Cardiac muscle cell (in vitro differentiated cells and primary cell): ENCODE measurements around the gene BHLHA15. TPM values are rescaled to one million over a fixed set of nuclear protein-coding genes. Genes with fewer than 3 reads are reported as not detected.

Experiments used
- DNase-seq, 2 donors: peaks; one replicate each; pipeline versions ENCODE4 v3.0.0 to v3.0.0-alpha.2; 2010 to 2017; ENCODE audit warnings: low read depth in 1 of 2, low spot score in 1 of 2
- H3K27ac ChIP-seq: fragments of 200-600 bp; sonication (generic); 2 replicates; pipeline ENCODE4 v1.5.1; 2016
- H3K27me3 ChIP-seq: fragments of 200-600 bp; sonication (generic); 2 replicates; pipeline ENCODE4 v1.6.0; 2016; ENCODE audit warnings: control low read depth
- H3K36me3 ChIP-seq: fragments of 200-600 bp; sonication (generic); 2 replicates; pipeline ENCODE4 v1.5.1; 2016; ENCODE audit warnings: control low read depth
- H3K4me1 ChIP-seq: fragments of 200-600 bp; sonication (generic); 2 replicates; pipeline ENCODE4 v1.8.1; 2017; ENCODE audit warnings: low read depth, mild to moderate bottlenecking, mixed run types
- H3K4me3 ChIP-seq: fragments of 200-600 bp; sonication (generic); 2 replicates; pipeline ENCODE4 v1.5.1; 2016; ENCODE audit warnings: mild to moderate bottlenecking
- H3K9me3 ChIP-seq: fragments of 200-600 bp; sonication (generic); 2 replicates; pipeline ENCODE4 v1.5.1; 2017; ENCODE audit warnings: low read depth, mild to moderate bottlenecking, control low read depth
- CTCF ChIP-seq: IDR thresholded peaks from 2 replicates; pipeline ENCODE4 v1.5.1; 2012; ENCODE audit warnings: low read depth, mild to moderate bottlenecking, low read length
- polyA plus RNA-seq: library from polyadenylated mRNA; unstranded; fragments of >200 nt; fragmentation: Nextera tagmentation; extraction: Ambion mirVana; gene quantifications from 2 replicates; pipeline ENCODE4 v1.2.1, GENCODE V29; 2016
- total RNA-seq: library from RNA; depleted of rRNA; stranded (reverse); fragments of >200 nt; gene quantifications from 2 replicates; pipeline ENCODE4 v1.2.3, GENCODE V29; 2016

Gene BHLHA15
- total and polyA plus RNA-seq, 2 experiments from 2014 or later, result 2.2 TPM; not detected in 1

- Histone ChIP-seq H3K36me3 (peaks cover 10% of the 10 kb centered on the region), H3K9me3 (no peaks in the 10 kb centered on the region)
- no peak for DNase-seq
Observed at GRCh38 chr7:98171449-98171848, 39.8 kb upstream of the BHLHA15 start.

GRCh38 chr7:98174334-98175259 is 36.6 kb upstream of the BHLHA15 start:
- no peak for TF ChIP-seq CTCF
- H3K27me3 ChIP-seq, result no peaks in the 10 kb centered on the region
- H3K4me3 ChIP-seq, result no peak overlapping the region
- H3K27ac ChIP-seq, result peak overlapping the region; percentile 34
- no peak for DNase-seq
- H3K4me1 ChIP-seq, result peaks cover 3% of the 10 kb centered on the region
- peaks cover 10% of the 10 kb centered on the region for H3K36me3 ChIP-seq
- H3K9me3 ChIP-seq, result no peaks in the 10 kb centered on the region

More at GRCh38 chr7:98171449-98171848, 39.8 kb upstream of the BHLHA15 start:
- H3K4me3 ChIP-seq, result no peak overlapping the region
- H3K27me3 ChIP-seq, result no peaks in the 10 kb centered on the region
- peaks cover 3% of the 10 kb centered on the region for H3K4me1 ChIP-seq
- no peak overlapping the region for H3K27ac ChIP-seq
- TF ChIP-seq CTCF, result no peak

DNA sequence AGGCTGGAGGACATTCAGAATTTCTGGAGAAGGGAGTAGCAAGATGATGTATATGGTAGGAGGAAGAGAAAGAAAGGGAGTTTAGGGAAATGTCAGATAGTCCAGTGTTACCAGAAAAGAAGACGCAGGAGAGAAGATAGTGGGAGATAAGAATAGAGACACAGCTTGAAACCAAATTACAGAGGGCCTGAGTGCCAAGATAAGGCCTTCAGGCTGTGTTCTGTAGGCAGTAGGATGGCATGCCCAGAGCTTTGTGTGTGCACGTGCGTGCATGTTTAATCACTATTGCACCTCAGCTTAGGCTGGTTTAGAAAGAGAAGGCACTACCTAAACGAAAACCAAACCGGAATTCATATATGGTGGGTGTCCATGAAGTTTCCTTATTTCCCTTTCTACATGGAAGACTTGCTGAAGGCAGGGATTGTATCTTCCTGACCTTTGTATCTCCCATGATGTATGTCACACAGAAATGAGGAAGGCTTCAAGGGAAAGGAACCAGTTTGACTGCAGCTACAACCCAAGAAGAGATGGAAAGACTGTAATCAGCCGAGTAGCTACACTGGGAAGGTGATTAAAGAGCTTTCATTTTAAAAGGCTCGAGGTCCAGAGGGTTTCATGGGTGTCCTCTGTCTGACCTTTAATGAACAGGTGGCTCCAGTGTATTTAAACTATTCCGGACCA is 35.8 kb upstream of the BHLHA15 start:
- DNase-seq, result no peak
- no peak for TF ChIP-seq CTCF

GRCh38 chr7:98177553-98177952 is 33.7 kb upstream of the BHLHA15 start:
- Histone ChIP-seq H3K4me1 (peaks cover 3% of the 10 kb centered on the region), H3K9me3 (no peaks in the 10 kb centered on the region), H3K27me3 (no peaks in the 10 kb centered on the region), H3K4me3 (no peak overlapping the region), H3K36me3 (peaks cover 6% of the 10 kb centered on the region), H3K27ac (no peak overlapping the region)
- TF ChIP-seq CTCF, result no peak
- DNase-seq, result no peak

More for the DNA sequence above, 35.8 kb upstream of the BHLHA15 start:
- H3K4me1 ChIP-seq, result peaks cover 3% of the 10 kb centered on the region
- no peak overlapping the region for H3K4me3 ChIP-seq
- peak overlapping the region; percentile 34 for H3K27ac ChIP-seq
- no peaks in the 10 kb centered on the region for H3K27me3 ChIP-seq
- H3K9me3 ChIP-seq, result no peaks in the 10 kb centered on the region
- peaks cover 10% of the 10 kb centered on the region for H3K36me3 ChIP-seq

GRCh38 chr7:98178321-98178720 is 32.9 kb upstream of the BHLHA15 start:
- peaks cover 3% of the 10 kb centered on the region for H3K4me1 ChIP-seq
- no peak overlapping the region for H3K4me3 ChIP-seq
- no peaks in the 10 kb centered on the region for H3K36me3 ChIP-seq
- H3K9me3 ChIP-seq, result no peaks in the 10 kb centered on the region
- H3K27ac ChIP-seq, result peak overlapping the region; percentile 24
- no peak for DNase-seq
- no peaks in the 10 kb centered on the region for H3K27me3 ChIP-seq
- TF ChIP-seq CTCF, result no peak
